T1000 (cell line): Measurements from ENCODE around the gene CSMD2.

Experiments
- DNase-seq: peaks from one replicate; lab custom pipeline; 2025; ENCODE audit warnings: mixed read lengths; lab: John Stamatoyannopoulos, UW

The CSMD2 gene

DNA sequence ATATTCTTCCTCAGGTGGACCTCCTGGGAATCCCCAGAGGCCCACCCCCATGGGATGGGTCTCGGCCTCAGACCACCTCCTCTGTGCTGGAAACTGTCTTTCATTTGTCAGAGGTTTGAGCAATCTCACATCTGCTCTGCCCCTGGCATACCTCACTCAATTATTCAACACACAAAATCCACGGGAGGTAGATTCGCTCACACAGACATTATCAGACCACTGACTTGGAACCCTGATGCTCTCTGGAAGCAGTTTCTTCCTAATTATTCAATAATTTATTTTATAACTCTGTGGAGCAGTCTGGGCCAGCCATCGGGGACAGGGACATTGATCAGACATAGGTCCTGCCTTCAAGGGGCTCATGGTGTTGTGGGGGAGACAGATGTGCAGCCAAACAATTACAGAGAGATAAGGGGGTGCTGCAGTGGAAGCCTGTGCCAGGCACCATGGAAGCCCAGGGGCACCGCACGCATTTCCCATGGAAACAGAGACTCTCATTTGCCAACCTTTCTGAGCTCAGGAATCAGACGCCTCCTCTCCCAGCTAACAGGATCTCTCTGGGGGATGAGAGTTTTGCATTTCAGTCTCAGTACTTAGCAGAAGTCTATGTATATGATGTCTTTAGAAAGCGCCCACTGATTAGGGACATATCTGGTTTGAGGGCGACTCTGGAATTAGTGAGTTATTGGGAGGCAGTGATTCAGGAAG, 204.7 kb downstream of the CSMD2 start:
- DNase-seq = no peak

DNA sequence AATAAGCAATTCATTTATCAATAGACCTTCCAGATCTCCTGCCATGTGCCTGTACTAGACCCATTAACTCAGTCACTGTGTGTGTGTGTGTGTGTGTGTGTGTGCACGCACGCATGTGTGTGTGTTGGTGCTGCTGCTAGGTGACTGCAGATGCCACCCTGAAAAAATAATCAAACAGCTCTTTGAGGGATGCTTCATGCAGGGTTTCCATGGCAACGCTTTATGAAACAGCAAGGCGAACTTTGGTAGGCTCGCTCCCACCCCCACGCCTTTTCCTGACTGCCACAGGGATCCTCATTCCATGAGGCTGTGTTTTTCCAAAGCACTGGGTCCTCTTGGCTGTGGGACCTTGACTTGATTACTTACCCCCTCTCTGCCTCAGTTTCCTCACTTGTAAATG, 207.2 kb downstream of the CSMD2 start:
- no peak for DNase-seq

DNA sequence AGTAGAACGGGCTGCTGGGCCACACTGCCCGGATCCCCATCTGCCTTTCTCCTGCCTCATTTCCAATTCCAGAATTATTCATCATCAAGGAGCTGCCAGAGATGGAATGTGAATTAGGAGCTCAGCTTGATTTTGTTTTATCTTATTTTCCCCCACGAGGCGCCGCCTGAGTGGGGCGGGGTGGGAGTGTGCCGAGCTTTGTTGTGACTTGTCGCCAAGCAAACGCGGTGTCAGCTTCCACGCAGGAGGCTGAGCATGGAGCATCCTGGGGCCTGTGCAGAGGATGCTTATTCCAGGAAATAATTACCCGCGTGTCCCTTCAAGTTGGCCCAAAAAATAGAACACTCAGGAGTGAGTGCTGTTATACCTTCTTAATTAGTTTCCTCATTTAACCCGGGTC, 209.9 kb downstream of the CSMD2 start:
- no peak for DNase-seq

DNA sequence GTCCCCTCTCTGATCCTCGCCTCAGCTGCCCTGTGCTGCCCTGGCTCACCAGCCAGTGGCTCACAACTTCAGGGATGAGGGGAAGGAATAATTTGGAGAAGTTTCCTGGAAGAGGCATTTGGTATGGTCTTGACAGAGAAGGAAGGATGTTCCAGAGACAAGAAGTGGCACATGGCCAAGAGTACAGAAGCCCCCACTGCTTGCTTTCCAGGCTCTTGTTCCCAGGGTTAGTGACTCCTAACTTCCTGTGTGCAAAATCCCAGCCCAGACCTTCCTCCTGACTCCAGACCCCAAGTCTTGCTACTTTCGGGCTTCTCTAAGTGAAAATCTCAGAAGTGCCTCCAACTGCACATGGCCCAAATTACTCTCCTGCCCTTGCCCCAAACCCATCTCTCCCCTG, 215.5 kb downstream of the CSMD2 start:
- no peak for DNase-seq

DNA sequence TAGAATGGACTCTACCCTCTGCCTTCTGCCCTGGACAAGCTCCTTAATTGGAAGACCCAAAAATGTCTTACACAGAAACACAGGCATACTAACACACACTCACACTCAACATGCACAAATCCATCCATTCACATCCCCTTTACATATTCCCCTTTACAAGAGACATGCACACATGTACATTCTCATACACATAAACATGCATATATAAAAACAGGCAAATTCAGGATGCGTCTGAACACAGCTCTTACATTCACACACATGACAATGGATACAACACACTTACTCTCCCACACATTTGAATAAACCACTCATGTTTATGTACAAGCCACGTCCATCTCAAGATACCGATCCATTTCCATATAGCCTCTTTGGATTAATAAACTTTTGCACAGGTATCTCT, 216.7 kb downstream of the CSMD2 start:
- DNase-seq = no peak

DNA sequence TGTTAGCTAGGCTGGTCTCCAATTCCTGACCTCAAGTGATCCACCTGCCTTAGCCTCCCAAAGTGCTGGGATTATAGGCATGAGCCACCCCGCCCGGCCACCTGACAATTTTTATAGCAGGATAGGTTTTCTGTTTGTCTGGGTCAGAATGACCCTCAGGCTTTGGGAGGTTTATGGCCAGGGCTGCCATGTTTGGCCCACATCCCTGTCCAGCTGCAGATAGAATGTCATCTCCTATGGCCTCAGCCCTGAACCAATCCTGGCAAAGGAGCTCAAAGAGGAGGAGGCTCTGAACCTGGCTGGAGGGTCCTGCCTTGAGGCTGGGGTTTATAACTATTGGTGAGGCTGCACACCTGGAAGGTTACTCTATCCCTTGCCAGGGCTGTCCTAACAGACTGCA, 218.2 kb downstream of the CSMD2 start:
- no peak for DNase-seq

DNA sequence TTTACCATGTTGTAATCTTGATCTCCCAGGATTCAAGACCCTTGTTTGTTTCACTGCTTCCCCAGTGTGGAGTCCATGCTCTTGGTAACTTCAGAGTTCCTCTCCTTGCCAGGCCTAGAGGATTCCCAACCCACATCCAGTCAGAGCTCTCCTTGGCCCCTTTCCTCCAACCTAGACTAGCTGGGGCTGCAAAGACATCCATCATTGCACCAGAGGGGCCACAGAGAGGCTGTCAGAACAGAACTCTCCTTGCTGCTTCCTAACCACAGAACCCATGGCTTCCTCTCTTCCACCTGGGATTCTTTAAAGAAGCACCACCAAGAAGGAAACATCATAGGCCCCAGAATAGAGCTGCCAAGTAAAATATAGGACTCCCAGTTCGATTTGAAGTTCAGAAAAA, 220.2 kb downstream of the CSMD2 start:
- no peak for DNase-seq

DNA sequence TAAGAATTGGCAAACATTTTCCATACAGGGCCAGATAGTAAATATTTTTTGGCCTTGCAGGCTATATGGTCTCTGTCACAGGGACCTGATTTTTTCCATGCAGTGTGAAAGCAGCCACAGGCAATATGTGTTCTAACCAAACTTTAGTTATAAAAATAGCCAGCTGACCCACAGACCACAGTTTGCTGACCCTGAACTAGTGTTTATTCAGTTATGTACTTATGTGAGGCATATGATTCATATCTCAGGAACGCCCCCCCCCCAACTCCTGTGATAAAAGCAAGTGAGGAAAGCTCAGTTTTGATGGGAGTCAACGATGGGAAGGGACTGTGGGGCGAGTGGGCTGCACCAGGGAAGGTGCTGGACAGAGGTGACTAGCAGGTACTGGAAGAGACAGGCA, 221.1 kb downstream of the CSMD2 start:
- peak; percentile 65 for DNase-seq

DNA sequence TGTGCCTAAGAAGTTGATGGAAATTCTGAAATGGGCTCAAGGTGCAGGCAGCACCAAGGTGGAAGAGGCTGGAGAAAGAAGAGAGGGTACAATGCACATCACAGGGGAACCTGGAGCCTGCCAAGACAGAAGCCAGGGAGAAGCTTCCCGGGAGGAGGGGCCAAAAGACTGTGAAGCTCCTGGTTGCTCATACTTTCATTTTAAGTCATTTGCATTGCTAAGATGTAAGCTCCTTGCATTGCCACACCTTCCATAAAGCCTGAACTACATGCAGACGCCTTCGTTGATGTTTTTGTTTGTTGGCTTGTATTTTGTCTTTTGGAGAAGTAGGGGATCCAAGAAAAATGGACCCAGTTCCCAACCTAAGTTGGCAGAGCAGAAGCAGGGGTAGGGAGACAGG, 232.2 kb downstream of the CSMD2 start:
- no peak for DNase-seq

DNA sequence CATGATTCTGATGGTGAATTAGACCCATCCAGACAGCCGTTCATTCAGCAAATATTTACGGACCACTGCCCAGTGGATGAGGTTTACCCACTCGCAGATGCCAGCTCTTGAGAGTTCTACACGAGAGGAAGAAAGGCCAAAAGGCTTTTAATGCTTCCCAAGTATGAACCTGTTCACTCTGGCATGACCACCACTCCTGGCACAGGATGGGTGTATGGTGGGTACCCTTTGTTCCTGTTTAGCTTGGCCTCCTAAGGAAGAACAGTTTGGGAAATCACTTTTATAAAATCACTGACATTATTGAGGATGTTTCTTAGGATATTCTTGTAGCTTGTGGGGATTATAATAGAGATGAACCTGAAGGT, 233.9 kb downstream of the CSMD2 start:
- DNase-seq = no peak

DNA sequence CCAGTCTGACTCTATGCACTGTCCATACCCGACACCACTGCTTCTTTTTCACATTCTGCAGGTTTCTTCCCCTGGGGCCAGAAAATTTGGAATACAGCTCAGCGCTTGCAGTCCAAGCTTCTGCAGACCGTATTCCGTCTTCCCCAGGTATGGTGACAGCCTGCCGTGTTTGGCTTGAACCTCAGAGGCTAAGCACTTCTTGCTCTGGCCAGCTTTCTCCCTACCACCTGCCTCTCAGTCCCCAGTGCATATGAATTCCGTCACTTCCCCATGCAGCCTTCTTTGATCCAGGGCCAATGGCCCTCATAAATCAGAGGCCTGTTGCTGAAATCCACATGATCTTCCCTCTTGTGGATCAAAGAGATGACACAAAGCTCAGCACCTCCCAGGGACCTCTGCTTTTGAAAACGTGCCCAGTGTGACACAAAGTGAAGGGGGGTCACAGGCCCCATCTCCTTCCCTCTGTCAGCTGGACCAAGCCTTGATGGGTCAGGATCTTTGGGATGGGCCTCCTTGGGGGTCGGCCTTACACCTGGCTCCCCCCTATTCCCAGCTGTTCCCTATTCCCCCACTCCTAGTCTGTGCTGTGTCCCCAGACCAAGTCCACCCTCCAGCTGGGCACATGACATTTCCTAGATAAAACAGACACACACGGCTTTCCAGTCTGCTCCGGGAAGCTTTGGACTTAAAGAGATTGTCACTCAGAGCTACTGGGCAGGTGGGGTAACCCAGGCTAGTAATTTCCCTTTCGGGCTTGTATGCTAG, 234.5 kb downstream of the CSMD2 start:
- no peak for DNase-seq

DNA sequence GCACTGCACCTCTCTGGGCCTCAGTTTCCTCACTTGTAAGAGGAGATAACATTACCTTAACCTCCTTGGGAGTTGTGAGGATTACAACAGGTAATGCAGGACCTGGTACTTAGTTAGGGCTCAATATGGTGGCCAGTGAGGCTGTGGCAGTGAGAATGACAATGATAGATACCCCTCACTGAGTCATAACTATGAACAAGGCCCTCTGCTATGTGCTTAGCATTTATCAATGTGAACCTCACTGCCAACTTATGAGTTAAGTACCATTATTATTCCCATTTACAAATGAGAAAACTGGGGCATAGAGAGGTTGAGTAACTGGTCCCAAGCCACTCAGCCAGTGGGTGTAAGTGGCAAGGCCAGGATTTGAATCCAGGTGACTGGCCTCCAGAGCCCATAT, 236.8 kb downstream of the CSMD2 start:
- DNase-seq = no peak

DNA sequence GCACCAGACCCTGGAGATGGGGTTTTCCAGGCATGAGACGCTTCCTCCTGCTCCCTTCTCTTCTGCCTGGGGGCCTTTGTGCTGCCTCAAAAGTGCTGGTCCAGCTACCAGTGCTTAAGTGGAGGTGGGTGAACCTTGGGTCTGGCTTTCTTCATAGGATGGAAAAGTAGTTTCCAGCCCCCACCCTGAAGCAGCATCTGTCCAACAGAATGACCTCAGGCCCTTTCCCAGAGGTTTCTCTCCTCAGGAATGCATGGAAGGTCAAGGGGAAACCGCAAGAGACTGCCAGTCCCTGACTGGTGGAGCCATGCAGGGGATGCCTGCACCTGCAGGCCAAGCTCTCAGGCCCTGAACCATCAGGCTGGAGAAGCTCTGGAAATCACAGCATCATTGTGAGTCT, 237.3 kb downstream of the CSMD2 start:
- DNase-seq = no peak

DNA sequence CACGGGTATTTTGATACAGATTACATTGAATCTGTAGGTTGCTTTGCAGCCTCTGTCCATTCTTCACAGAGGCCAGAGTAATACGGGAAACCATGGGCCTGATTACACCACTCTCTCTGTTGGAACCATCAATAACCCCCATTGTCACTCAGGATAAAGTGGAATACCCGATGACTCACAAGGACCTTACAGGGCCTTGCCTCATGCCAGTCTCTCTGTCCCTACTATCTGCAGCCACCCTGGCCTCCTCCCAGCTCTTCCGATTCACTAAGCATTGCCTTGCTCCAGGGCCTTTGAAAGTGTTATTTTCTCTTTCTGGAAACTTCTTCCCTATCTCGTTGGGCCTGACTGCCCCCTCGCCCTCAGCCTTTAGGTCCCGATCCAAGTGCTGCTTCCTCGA, 239.4 kb downstream of the CSMD2 start:
- DNase-seq = no peak

DNA sequence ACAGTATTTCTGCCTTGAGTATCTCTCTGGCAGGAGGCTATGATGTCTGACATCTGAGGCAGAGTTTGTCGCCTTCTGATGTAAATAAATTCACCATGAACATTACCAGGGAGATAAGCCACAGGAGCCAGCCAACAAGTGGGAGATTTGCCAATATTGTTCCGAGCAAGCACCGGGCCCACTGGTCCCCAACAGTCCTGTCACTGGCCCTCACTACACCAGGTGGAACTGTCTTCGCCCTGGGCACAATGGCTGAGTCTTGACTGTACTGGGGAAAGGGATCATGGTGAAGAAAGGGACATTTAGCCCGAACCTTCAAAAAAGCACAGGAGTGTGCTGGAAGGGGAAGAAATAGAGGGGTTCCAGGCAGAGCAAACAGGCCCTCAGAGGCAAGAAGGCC, 243.7 kb downstream of the CSMD2 start:
- DNase-seq = no peak

DNA sequence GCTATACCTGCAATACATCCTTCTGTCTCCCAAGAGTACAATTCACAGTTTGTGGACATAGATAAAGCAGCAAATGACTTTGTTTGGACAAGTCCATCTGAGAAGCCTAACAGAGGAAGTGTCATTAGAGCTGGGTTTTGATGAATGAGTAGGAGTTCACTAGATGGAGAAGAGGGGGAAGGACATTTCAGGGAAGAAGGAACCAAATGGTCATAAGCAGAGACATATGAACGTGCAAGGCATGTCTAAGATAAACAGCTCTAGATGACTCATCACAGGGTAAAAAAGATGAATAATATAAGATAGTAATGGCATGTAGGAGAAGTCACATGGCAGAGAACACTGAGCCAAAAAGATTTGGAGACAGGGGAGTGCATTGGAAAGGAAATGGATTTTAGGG, 246.7 kb downstream of the CSMD2 start:
- DNase-seq = no peak

DNA sequence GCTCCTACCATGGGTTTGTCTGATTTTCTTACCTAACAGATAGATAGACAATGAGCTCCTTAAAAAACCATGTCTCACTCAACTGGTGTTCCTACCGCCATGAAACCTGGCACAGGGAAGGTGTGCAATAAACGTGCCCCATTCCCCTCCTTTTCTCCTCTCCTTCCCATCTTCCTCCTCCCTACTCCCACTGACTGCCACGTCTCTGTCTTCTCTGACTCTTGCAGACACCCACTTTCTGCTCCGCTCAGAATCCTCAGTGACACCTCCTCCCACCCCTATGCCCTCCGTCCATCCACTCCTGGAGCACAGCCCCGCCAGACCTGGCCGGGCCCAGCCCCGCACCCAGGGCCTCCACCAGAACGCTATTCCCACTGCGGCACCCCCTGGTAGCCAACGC, 248.2 kb downstream of the CSMD2 start:
- DNase-seq = no peak

DNA sequence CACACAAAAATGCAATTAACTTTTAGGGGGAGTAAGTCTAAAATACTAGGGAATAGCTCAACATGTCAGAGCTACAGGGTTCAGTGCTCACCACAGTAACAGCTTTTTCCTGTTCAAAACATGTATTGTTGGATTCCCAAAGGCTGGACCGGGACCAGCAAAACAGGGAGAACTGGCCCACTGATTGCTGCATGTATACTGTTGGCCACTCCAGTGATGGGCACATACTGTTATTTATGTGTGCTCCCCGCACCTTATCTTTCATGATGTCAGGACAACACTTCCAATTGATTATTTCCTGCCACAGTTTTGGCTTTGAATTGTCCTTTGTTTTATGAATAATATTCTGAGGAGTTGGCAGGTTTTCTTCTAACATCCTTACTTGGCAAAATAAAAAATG, 250.5 kb downstream of the CSMD2 start:
- no peak for DNase-seq

DNA sequence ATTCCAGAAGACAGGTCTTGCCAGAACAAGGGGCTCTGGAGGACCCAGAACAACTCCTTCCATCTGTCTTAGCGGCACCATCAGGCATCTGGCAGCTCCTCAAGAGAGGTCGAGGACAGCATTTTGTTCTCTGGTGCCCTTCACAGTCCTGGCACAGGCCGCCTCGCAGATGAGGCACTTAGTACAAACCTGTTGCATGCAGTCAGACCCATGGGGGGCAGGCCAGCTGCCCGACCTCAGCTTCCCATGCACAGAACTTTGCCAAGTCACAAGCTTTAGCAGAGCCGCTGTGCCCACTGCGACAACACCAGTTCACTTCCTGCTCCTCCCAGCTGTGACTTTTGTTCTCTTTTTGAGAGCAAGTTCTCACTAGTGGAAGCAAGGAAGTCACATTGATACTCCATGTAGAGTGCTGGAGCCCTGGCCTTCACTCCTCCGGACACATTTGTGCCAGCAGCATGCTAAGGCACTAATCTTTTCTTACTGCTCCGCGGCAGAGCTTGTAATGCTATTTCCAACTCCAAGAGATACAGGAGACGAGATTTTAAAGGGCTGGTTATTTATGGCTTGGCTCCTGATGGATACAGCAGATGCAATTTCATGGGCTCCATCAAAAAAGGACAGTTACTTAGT, 256.6 kb downstream of the CSMD2 start:
- no peak for DNase-seq

DNA sequence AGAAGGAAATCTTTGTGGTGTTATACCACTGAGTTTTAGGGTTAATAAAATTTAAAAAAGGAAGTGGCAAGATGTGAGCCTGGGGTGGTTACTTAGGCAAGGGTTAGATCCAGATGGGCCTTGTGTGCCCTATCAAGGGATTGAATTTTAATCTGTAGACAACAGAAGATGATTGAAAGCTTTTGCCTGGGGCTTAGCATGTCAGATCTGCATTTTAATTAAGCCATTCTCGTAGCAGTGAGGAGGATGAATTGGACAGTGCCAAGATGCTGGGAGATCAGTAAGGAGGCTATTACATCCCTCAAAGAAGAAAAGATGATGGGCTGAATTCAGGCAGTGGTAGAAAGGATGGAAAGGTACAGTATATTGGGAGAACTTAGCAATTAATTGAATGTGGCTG, 258.9 kb downstream of the CSMD2 start:
- DNase-seq = no peak

DNA sequence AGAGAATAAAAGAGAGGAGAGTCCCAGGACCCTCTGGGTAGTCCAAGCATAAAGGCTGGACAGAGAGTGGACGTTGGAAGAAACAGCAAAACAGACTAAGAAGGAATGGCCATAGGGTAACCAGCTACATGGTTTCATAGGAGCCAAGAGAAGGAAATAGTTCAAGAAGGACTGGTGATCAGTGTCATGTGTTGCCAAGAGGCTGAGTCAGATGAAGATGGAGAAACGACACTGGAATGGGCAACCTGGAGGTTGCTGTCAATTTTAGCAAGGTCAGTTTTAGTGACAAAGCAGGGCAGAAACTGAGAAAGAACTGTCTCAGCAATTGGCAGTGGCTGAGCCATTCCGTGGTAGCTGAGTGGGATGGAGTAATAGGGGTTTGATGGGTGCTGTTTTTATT, 259.8 kb downstream of the CSMD2 start:
- no peak for DNase-seq

DNA sequence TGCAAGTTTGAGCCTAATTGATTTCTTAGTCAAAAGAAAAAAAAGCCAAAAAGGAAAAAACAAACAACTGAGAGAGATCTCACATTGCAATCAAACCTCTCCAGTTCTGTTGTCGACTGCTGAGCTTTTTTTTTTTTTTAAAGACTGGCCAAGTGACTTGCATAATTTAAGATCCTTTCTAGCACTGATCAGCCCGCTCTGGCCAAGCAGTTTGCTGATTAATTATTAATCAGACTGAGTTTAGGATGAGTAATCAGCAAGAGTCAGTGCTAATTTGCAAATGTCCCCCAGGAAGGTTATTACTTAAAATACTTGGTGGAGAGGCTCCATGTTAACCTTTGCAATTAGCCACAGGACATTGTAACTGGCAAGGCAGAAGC, 261.8 kb downstream of the CSMD2 start:
- DNase-seq = no peak

DNA sequence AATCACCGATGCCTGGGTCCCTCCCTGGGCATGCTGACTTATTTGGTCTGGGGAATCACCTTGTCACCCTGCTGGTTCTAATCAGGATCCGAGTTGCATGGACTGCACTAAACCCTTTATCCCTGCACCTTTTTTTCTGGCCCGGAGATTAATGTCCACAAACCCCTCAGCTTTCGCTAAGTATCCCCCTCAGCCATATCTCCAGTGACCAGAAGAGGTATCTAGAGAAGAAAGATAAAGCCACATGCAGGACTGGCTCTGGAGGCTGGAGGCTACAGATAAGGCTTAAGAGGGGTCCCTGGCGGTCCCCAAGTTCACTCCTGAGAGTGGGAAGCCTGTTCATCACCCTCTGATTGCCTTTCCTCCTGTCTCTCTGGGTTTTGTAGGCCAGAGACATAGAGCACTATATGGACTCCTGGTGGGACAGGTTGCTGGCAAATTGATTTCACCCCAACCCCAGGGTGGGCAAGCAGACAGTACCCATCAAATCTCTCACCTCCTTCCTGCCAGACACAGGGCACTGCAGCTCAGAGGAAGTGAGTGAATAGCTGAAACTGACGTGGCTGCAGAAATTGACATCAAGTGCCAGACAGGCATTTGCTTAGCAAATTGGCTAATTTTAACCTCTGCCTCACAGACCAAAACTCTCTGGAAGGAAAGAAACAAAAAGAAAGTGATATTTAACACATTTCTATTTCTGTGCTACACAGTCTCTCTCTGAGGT, 262.4 kb downstream of the CSMD2 start:
- DNase-seq = no peak
